NCI-H1694 (cell line): ENCODE measurements around the gene HOXB8.

Source experiments
- DNase-seq: peaks from one replicate; lab custom pipeline; 2025; lab: John Stamatoyannopoulos, UW

The HOXB8 gene

GRCh38 chr17:48624544-48625494 is 9.7 kb upstream of the HOXB8 start:
- DNase-seq: no peak

GRCh38 chr17:48624118-48624517 is 9.0 kb upstream of the HOXB8 start:
- no peak for DNase-seq

GRCh38 chr17:48623583-48623982 is 8.5 kb upstream of the HOXB8 start:
- DNase-seq: no peak

- DNase-seq: no peak
These were observed 7.8 kb upstream of the HOXB8 start for GRCh38 chr17:48622857-48623256.

DNA sequence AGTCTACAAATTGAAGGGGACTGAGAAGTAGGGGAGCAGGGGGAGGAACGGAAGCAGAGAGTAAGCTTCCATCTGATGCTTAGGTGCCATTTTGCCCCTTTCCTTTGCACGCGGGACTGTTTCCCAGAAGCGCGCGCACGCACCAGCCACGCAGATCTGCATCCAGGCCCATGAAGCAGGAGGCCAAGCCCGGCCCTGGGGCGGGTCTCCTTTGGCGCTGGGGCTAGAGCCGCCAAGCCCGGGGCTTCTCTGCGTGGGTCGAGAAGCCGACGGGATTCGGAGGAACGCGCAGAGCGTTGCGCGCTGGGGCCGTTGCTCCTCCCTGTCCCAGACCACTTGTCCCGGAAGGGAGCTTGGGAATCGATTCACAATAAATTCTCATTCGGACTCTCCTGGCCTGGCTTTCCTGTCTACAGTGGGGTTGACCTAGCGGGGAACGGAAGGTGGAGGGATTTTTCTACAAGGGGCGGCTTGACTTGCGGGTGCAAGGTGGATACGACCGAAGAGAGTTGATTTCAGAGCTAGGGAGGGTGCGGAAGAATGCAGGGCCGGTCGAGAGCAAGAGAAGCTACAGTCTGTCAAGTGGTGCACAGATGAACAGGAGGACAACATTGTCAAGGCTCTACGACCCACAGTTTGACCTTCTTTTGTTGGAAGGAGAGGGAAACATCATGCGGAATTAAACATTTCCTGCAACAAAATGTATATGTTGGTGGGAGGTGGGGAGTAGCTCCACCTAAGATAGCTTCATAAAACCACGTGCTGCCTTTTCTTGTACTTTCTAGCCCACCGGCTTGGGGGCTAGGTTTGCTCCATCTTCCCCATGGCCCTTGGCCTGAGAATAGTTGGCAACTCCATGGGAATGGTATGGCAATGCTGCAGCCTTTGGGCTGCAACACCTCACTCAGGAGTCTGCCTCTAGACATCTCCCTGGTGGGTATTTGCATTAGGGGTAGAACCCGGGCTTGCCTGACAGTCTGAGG is 6.6 kb upstream of the HOXB8 start:
- DNase-seq: no peak

GRCh38 chr17:48620461-48621139 is 5.5 kb upstream of the HOXB8 start:
- DNase-seq: no peak

- DNase-seq: no peak
These were observed 4.8 kb upstream of the HOXB8 start for GRCh38 chr17:48619826-48620449.

- peak; percentile 71 for DNase-seq
These were observed 3.3 kb upstream of the HOXB8 start for GRCh38 chr17:48618256-48618896.

DNA sequence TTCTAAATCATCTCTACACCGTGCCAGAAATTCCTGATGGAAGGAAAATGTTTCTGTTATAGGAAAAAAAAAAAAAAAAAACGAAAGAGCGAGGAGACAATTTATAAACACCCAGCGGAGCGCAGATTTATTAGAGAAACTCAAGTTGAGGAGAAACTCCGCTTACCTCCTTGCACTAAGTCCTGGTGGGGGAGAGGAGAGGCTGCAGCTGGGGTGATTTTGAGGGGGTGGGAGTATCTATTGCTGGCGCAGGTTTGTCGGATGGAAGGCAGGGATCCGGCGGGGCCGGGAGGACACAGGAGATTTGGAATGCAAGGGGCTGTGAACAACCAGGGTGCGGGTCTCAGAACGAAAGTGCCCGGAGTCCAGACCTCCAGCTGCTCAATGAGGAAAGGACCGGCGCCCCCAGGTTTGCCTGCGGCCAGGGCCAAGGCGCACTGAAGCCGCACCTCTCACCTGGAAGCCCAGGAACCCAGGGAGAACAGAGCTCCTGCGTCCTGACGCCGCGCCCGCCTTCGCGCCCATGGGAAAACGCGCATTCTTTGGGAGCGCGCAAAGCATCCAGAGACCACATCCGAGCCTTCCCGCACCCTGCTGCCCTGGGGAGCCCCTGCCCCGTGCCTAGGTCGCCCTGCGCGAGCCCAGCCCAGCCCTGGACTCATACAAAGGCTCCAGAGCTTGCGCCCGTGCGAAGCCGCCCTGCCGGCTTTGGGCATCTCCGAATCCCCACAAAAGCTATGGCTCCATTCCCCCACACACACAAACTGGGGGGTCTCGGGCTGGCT is 2.6 kb upstream of the HOXB8 start:
- no peak for DNase-seq

DNA sequence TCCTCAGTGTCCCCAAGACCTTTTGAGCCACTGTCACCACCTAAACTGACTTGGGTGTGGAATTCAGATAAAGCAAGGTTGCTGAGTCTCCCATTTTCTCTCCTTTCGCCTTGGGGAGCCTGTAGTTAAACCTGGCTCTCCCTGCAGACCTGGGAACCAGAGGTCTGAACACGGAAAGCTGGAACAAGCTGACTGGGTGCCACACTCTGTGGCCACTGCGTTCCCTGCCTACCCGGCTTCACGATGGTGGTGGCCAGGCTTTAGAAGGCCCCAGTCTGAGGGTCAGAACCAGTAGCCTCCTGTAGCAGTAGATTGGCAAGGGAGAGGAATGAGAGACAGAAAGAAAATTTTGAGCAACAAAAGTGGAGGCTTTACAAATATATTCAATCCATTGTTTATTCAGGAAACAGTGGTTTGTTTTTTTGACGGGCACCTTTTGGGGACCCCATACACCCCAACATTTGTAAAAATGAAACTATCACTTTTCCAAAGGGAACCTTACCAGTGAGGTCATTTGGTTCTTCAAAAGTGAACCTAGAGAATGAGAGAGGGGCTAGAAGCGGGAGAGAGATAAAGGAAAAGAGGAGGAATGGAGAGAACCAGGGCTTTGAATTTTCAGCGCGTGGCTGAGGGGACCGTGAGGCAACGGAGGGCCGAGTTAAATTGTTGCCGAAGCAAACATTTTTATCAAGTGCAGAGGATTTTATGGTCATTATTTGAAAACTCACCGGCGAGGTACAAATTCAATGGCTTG is 1.8 kb upstream of the HOXB8 start:
- DNase-seq: no peak

DNA sequence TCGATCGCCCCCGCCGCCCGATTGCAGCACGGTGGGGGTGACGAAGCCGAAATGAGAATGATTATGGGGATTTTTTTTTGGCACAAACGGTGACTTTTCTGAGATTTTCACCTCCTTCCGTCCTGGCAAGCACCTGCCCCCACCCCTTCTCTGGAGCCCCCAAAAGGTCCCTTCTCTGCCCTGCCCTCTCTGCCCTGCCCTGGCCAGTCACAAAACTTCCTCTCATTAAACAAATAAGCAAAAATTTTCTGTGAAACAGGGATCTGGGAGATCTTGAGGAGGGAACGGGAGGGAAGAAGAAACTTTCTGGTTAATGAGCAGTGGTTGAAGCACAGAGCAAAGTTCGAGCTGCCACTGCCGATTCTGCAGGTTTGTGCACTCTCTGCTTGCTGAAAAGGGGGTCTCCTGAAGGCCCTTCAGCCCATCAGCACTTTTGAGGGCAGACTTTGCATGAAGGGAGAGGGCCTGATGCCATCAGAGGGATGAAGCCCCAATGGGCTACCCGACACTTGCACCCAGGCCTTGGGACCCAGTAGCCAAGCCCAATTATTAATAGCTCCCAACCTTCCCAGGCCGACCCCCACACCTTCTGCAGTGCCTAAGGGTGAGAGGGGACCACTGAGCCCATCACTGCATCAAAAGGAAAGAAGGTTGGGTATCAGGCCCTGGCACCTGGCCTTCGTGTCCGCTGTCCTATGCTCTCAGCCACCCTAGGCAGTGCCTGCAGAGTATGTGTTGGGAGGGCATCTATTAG is 1.0 kb upstream of the HOXB8 start:
- no peak for DNase-seq

- no peak for DNase-seq
These were observed 1.0 kb downstream of the HOXB8 start for GRCh38 chr17:48613862-48614694.

- DNase-seq: peak; percentile 30
These were observed 2.0 kb downstream of the HOXB8 start for GRCh38 chr17:48612854-48613691.

DNA sequence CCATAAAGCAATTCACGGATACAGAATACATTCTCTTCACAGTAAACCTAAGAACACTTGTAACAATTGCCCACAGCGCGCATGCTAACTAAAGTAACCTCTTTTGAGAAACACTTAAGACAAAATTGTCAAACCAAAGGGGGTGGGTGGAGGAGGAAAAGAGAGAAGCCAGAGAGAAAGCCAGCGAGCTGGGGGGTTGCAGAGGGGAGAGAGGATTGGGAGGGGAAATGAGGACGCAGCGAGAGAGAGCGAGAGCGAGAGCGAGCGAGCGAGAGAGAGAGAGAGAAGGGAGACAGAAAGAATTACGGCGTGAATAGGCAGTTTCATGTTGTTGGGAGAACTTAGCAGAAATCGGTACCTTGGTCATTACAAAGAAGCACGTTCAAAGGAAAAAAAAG is 2.6 kb downstream of the HOXB8 start:
- no peak for DNase-seq

DNA sequence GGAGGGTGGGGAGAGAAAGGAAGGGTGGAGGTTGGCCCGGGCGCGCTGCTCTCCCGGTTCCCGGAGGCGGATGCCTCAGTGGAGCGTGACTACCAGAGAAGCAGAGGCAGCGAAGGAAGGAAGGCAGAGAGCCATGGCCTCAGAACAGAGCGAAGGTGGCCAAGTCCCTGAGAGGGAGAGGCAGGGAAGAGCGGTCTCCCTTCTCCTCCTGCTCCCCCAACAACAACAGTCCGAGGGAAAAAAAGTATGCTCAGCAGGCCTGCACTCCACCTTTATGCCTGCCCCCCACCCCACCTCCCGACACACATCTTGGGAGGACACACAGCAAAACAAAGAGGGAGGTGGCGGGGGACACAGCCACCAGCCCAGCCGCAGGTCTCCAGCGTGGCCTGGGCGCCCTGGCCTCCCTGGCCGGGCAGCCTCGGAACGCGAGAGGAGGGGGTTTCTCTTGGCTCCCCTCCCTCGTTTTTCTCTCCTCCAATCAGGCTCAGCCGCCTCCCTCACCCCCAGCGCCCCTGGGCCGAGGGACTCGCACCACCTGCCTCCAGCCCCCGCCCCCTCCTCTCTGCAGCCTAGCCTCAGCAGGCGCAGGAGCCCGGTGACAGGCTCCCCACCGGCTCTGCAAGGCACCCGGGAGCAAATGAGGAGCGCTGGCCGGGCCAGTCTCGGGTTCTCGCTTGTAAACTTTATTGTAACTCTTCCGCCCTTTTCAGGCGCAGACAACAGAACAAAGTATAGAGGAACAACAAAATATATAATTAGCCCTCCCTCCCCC is 3.2 kb downstream of the HOXB8 start:
- DNase-seq: peak; percentile 41

- no peak for DNase-seq
These were observed 3.9 kb downstream of the HOXB8 start for GRCh38 chr17:48611213-48611612.
